ENCODE measurements around the gene ST3GAL3.

GRCh38 chr1:43773821-43774220 lies 66.5 kb downstream of the ST3GAL3 start:
- TF ChIP-seq POLR2A (IDR thresholded peaks at IDR 0.05) (no peak), CTCF (IDR thresholded peaks at IDR 0.05) (no peak)

Data from uterus (tissue), 2 donors.